Spleen (tissue), 3 donors: Measurements from ENCODE around the gene SAMD8.

Experiments
- POLR2A ChIP-seq, 3 donors: fragments of 450-650 bp; IDR thresholded peaks; one replicate each; pipeline ENCODE4 v1.5.1; 2017; ENCODE audit warnings: antibody characterized with exemption in 3 of 3, mild to moderate bottlenecking in 1 of 3
- POLR2AphosphoS5 ChIP-seq, 3 donors: sonication (generic); formaldehyde crosslinking; IDR thresholded peaks; one replicate each; pipeline ENCODE4 v1.5.1; 2017; ENCODE audit warnings: antibody characterized with exemption in 3 of 3

DNA sequence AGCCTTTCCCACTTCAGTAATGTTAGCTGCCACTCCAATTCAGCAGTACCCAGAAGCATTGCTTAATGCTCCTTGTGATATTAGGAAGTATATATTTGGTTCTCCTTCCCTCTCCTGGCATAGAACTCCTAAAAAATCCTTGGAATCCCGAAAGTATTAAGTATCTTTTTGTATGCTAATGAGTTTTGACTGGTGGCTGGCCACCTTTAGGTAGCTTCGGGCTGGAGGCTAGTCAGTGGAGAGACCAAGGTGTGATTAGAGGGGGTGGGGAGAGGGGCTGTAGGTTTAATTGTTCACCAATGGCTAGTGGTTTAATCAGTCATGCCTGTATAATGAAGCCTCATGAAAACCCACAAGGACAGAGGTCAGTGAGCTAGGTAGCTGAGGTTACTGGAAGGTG lies 112.1 kb downstream of the SAMD8 start:
- TF ChIP-seq POLR2AphosphoS5 (IDR thresholded peaks at IDR 0.05) (no peak), POLR2A (IDR thresholded peaks at IDR 0.05) (no peak)
